HEK293 (cell line): ENCODE results near the gene FBXO34.
A peak's percentile ranks its signal among the peaks of the same experiment; 100 is the strongest.
"Not testable (repeated sequence)": the region's sequence is repeated elsewhere in the genome, so short reads cannot be mapped to it uniquely, and the experiment has no call there.

Experiments used
- CTCF ChIA-PET: fragments of 350-600 bp; formaldehyde crosslinking; extraction: SDS; loops from one replicate; lab custom pipeline; 2021; ENCODE audit warnings: antibody characterized with exemption; lab: Yijun Ruan, JAX
- POLR2A ChIA-PET: fragments of 300-600 bp; formaldehyde crosslinking; extraction: SDS; loops from one replicate; lab custom pipeline; 2020; ENCODE audit warnings: antibody characterized with exemption, inconsistent platforms; lab: Yijun Ruan, JAX
- H3K27ac ChIP-seq: fragments of 200-500 bp; sonication (Bioruptor generic); 2 replicates; pipeline ENCODE4 v1.5.1; 2014; ENCODE audit warnings: low read depth, low read length, control low read depth, inconsistent platforms; ENCODE audit errors: extremely low read depth
- H3K36me3 ChIP-seq, 2 experiments: fragments of 200-500 bp in 1 of 2; sonication (Bioruptor generic) in 1 of 2; 1 replicate in 1 of 2; 2 replicates in 1 of 2; pipeline ENCODE4 v1.5.1; 2014 to 2017; ENCODE audit warnings: inconsistent platforms in 2 of 2, low read length in 2 of 2; ENCODE audit not compliant: control insufficient read depth in 2 of 2, insufficient read depth in 1 of 2
- H3K4me1 ChIP-seq: fragments of 200-500 bp; sonication (Bioruptor generic); 2 replicates; pipeline ENCODE4 v1.5.1; 2014; ENCODE audit warnings: mild to moderate bottlenecking, low read length, inconsistent platforms; ENCODE audit not compliant: control insufficient read depth, insufficient read depth
- H3K4me3 ChIP-seq: 2 replicates; pipeline ENCODE4 v1.5.1; 2011; ENCODE audit warnings: low read depth, mild to moderate bottlenecking, control low read depth, low read length, moderate library complexity
- H3K9me3 ChIP-seq: fragments of 200-500 bp; sonication (Bioruptor generic); 2 replicates; pipeline ENCODE4 v1.5.1; 2014; ENCODE audit warnings: low read depth, low read length, inconsistent platforms; ENCODE audit not compliant: control insufficient read depth, insufficient read depth
- EGR2 ChIP-seq: fragments of 450-650 bp; formaldehyde crosslinking; IDR thresholded peaks from 2 replicates; pipeline ENCODE4 v1.5.1; 2016; ENCODE audit warnings: low read depth, missing biosample characterization, missing genetic modification characterization
- KLF7 ChIP-seq: fragments of 450-650 bp; formaldehyde crosslinking; IDR thresholded peaks from 2 replicates; pipeline ENCODE4 v1.5.1; 2016; ENCODE audit warnings: missing biosample characterization, missing genetic modification characterization, borderline replicate concordance
- ZBTB21 ChIP-seq: fragments of 450-650 bp; formaldehyde crosslinking; IDR thresholded peaks from 2 replicates; pipeline ENCODE4 v1.5.1; 2017; ENCODE audit warnings: missing biosample characterization, missing genetic modification characterization
- ZFHX2 ChIP-seq: fragments of 450-650 bp; formaldehyde crosslinking; conservative IDR thresholded peaks from 2 replicates; pipeline ENCODE4 v1.5.1; 2016; ENCODE audit warnings: missing biosample characterization, missing genetic modification characterization
- ZIC2 ChIP-seq: fragments of 450-650 bp; formaldehyde crosslinking; IDR thresholded peaks from 2 replicates; pipeline ENCODE4 v1.5.1; 2016; ENCODE audit warnings: missing biosample characterization, missing genetic modification characterization
- ZNF2 ChIP-seq: fragments of 450-650 bp; formaldehyde crosslinking; IDR thresholded peaks from 2 replicates; pipeline ENCODE4 v1.5.1; 2016; ENCODE audit warnings: missing biosample characterization, missing genetic modification characterization
- ZNF223 ChIP-seq: fragments of 450-650 bp; formaldehyde crosslinking; IDR thresholded peaks from 2 replicates; pipeline ENCODE4 v1.5.1; 2016; ENCODE audit warnings: missing biosample characterization, missing genetic modification characterization
- ZNF24 ChIP-seq: fragments of 450-650 bp; formaldehyde crosslinking; IDR thresholded peaks from 2 replicates; pipeline ENCODE4 v1.5.1; 2016; ENCODE audit warnings: missing biosample characterization, missing genetic modification characterization
- ZNF404 ChIP-seq: fragments of 450-650 bp; formaldehyde crosslinking; IDR thresholded peaks from 2 replicates; pipeline ENCODE4 v1.5.1; 2017; ENCODE audit warnings: missing biosample characterization, missing genetic modification characterization
- ZNF426 ChIP-seq: fragments of 450-650 bp; formaldehyde crosslinking; IDR thresholded peaks from 2 replicates; pipeline ENCODE4 v1.5.1; 2017; ENCODE audit warnings: missing biosample characterization, missing genetic modification characterization, mild to moderate bottlenecking, inconsistent platforms, moderate library complexity
- ZNF544 ChIP-seq: fragments of 450-650 bp; formaldehyde crosslinking; IDR thresholded peaks from 2 replicates; pipeline ENCODE4 v1.5.0; 2017; ENCODE audit warnings: missing biosample characterization, missing genetic modification characterization
- ZNF558 ChIP-seq: fragments of 450-650 bp; formaldehyde crosslinking; IDR thresholded peaks from 2 replicates; pipeline ENCODE4 v1.5.1; 2016; ENCODE audit warnings: missing biosample characterization, missing genetic modification characterization
- ZNF610 ChIP-seq: fragments of 450-650 bp; formaldehyde crosslinking; IDR thresholded peaks from 2 replicates; pipeline ENCODE4 v1.5.1; 2016; ENCODE audit warnings: missing biosample characterization, missing genetic modification characterization, borderline replicate concordance
- ZNF658 ChIP-seq: fragments of 450-650 bp; formaldehyde crosslinking; IDR thresholded peaks from 2 replicates; pipeline ENCODE4; 2016; ENCODE audit warnings: missing biosample characterization, missing genetic modification characterization
- ZNF837 ChIP-seq: fragments of 450-650 bp; formaldehyde crosslinking; IDR thresholded peaks from 2 replicates; pipeline ENCODE4 v1.5.1; 2016; ENCODE audit warnings: missing biosample characterization, missing genetic modification characterization
- TF ChIP-seq, protein P1 (sequence below): fragments of 450-650 bp; formaldehyde crosslinking; conservative IDR thresholded peaks from 2 replicates; pipeline ENCODE4 v1.5.1; 2016; ENCODE audit warnings: low read depth, missing biosample characterization, missing genetic modification characterization
- TF ChIP-seq, protein P2 (sequence below): fragments of 450-650 bp; formaldehyde crosslinking; IDR thresholded peaks from 2 replicates; pipeline ENCODE4 v1.5.1; 2016; ENCODE audit warnings: missing biosample characterization, missing genetic modification characterization
- TF ChIP-seq, protein P3 (sequence below): fragments of 450-650 bp; formaldehyde crosslinking; IDR thresholded peaks from 2 replicates; pipeline ENCODE4 v1.5.1; 2016; ENCODE audit warnings: missing biosample characterization, missing genetic modification characterization

Gene FBXO34

DNA sequence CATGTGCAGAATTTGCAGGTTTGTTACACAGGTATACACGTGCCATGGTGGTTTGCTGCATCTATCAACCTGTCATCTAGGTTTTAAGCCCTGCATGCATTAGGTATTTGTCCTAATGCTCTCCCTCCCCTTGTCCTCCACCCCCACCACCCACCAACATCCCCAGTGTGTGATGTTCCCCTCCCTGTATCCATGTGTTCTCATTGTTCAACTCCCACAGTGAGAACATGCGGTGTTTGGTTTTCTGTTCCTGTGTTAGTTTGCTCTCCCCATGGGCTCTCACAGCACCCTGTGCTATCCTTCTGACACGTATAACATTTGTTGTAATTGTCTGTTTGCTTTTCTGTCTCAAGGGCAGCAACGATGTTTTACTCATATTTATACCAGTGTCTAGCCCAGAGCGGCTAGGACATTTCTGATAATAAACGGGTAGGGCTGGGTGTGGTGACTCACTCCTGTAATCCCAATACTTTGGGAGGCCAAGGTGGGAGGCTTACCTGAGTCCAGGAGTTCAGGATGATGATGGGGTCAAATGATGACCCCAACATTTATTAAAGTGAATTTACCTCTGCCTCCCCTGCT, 73.5 kb downstream of the FBXO34 start:
- H3K27ac ChIP-seq, H3K9me3 ChIP-seq, CTCF ChIA-PET, H3K4me3 ChIP-seq, H3K36me3 ChIP-seq, POLR2A ChIA-PET: not testable (repeated sequence)
- TF ChIP-seq EGR2 (tag by site-specific recombination), result peak; percentile 79
- peak; percentile 65 for TF ChIP-seq ZFHX2
- peak; percentile 84 for TF ChIP-seq ZIC2 (tag by site-specific recombination)
- H3K4me1 ChIP-seq, result peaks cover 15% of the 10 kb centered on the region

DNA sequence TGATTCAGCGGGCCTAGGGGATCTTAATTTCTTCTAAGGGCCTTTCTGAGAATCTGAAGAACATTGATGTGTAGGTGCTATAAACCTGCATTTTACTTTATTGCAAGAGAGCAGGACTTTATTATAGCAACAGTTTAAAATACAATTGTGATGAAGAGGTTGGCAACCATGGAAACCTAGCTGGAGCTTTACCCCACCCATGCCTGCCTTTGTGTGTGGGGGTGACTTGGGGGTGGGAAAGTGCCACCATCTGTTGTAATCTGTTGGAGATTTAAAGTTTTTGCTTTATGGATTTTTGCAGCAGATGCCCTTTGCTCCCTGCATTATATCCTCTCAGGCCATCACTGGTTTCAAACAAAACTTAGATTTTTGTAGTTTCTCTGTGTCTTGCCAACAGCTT, 75.8 kb downstream of the FBXO34 start:
- CTCF ChIA-PET, result interaction anchor here (0.6 to 2.8 kb wide), 3 partner anchors 44 to 87 kb away, joined by 3 to 14 read pairs (median 5); partner anchors contain the start of gene FBXO34
- TF ChIP-seq, protein P1, sequence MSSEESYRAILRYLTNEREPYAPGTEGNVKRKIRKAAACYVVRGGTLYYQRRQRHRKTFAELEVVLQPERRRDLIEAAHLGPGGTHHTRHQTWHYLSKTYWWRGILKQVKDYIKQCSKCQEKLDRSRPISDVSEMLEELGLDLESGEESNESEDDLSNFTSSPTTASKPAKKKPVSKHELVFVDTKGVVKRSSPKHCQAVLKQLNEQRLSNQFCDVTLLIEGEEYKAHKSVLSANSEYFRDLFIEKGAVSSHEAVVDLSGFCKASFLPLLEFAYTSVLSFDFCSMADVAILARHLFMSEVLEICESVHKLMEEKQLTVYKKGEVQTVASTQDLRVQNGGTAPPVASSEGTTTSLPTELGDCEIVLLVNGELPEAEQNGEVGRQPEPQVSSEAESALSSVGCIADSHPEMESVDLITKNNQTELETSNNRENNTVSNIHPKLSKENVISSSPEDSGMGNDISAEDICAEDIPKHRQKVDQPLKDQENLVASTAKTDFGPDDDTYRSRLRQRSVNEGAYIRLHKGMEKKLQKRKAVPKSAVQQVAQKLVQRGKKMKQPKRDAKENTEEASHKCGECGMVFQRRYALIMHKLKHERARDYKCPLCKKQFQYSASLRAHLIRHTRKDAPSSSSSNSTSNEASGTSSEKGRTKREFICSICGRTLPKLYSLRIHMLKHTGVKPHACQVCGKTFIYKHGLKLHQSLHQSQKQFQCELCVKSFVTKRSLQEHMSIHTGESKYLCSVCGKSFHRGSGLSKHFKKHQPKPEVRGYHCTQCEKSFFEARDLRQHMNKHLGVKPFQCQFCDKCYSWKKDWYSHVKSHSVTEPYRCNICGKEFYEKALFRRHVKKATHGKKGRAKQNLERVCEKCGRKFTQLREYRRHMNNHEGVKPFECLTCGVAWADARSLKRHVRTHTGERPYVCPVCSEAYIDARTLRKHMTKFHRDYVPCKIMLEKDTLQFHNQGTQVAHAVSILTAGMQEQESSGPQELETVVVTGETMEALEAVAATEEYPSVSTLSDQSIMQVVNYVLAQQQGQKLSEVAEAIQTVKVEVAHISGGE (tag by site-specific recombination), result no peak
- TF ChIP-seq ZNF2 (tag by site-specific recombination), result no peak
- TF ChIP-seq, protein P2, sequence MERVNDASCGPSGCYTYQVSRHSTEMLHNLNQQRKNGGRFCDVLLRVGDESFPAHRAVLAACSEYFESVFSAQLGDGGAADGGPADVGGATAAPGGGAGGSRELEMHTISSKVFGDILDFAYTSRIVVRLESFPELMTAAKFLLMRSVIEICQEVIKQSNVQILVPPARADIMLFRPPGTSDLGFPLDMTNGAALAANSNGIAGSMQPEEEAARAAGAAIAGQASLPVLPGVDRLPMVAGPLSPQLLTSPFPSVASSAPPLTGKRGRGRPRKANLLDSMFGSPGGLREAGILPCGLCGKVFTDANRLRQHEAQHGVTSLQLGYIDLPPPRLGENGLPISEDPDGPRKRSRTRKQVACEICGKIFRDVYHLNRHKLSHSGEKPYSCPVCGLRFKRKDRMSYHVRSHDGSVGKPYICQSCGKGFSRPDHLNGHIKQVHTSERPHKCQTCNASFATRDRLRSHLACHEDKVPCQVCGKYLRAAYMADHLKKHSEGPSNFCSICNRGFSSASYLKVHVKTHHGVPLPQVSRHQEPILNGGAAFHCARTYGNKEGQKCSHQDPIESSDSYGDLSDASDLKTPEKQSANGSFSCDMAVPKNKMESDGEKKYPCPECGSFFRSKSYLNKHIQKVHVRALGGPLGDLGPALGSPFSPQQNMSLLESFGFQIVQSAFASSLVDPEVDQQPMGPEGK (tag by site-specific recombination), result no peak
- no peak for TF ChIP-seq ZNF558 (tag by site-specific recombination)
- TF ChIP-seq ZNF426 (tag by site-specific recombination), result no peak
- no peak for TF ChIP-seq ZNF223 (tag by site-specific recombination)
- TF ChIP-seq, protein P3, sequence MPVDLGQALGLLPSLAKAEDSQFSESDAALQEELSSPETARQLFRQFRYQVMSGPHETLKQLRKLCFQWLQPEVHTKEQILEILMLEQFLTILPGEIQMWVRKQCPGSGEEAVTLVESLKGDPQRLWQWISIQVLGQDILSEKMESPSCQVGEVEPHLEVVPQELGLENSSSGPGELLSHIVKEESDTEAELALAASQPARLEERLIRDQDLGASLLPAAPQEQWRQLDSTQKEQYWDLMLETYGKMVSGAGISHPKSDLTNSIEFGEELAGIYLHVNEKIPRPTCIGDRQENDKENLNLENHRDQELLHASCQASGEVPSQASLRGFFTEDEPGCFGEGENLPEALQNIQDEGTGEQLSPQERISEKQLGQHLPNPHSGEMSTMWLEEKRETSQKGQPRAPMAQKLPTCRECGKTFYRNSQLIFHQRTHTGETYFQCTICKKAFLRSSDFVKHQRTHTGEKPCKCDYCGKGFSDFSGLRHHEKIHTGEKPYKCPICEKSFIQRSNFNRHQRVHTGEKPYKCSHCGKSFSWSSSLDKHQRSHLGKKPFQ (tag by site-specific recombination), result no peak
- TF ChIP-seq ZNF404 (tag by site-specific recombination), result no peak
- no peak for TF ChIP-seq ZBTB21 (tag by site-specific recombination)
- no peak for TF ChIP-seq ZNF610 (tag by site-specific recombination)
- TF ChIP-seq ZNF658 (tag by site-specific recombination), result no peak
- TF ChIP-seq ZNF24 (tag by site-specific recombination), result no peak
- TF ChIP-seq ZNF544 (tag by site-specific recombination), result no peak
- no peak for TF ChIP-seq KLF7 (tag by site-specific recombination)
- no peak for TF ChIP-seq ZNF837 (tag by site-specific recombination)
- Histone ChIP-seq H3K9me3 (no peaks in the 10 kb centered on the region), H3K4me3 (no peak overlapping the region), H3K36me3 (peaks cover 0 to 19% of the 10 kb centered on the region in 2 experiments; a peak in 1 of 3 replicates), H3K27ac (no peak overlapping the region), H3K4me1 (peaks cover 8% of the 10 kb centered on the region; the same call in 1 of the 2 replicates)
- POLR2A ChIA-PET, result no interaction called here
